ENCODE results near the gene RBL1.

The RBL1 gene

GRCh38 chr20:36951979-36952738 lies 143.6 kb downstream of the RBL1 start:
- TF ChIP-seq SIN3A (IDR thresholded peaks at IDR 0.05; ENCODE audit: borderline replicate concordance, insufficient read depth, low read length): no peak
- no peak for TF ChIP-seq POLR2AphosphoS5 (IDR thresholded peaks at IDR 0.05; ENCODE audit: low read depth, low read length)
- no peak for TF ChIP-seq REST (IDR thresholded peaks at IDR 0.05; ENCODE audit: insufficient read depth in 1 of 2, low read depth in 2 of 2, low read length in 2 of 2)
- no peak for TF ChIP-seq FOXP2 (optimal IDR thresholded peaks at IDR 0.05; ENCODE audit: borderline replicate concordance, extremely low read depth, extremely low read length, insufficient read depth)
- no peak for TF ChIP-seq TAF1 (IDR thresholded peaks at IDR 0.05; ENCODE audit: borderline replicate concordance, insufficient read depth, low read length)

GRCh38 chr20:36951198-36951978 lies 144.4 kb downstream of the RBL1 start, which contains the start of gene SAMHD1:
Gene SAMHD1 (minus strand): TSS chr20:36951708. CDS start chr20:36951643, 65 bp downstream.
- peak; percentile 34; the same call in 1 of the 2 replicates for TF ChIP-seq TAF1 (IDR thresholded peaks at IDR 0.05; ENCODE audit: borderline replicate concordance, insufficient read depth, low read length)
- no peak for TF ChIP-seq REST (IDR thresholded peaks at IDR 0.05; ENCODE audit: insufficient read depth in 1 of 2, low read depth in 2 of 2, low read length in 2 of 2)
- peak; percentile 80 for TF ChIP-seq POLR2AphosphoS5 (IDR thresholded peaks at IDR 0.05; ENCODE audit: low read depth, low read length)

GRCh38 chr20:36950414-36951197 lies 145.2 kb downstream of the RBL1 start:
- TF ChIP-seq POLR2AphosphoS5 (IDR thresholded peaks at IDR 0.05; ENCODE audit: low read depth, low read length) (no peak), SIN3A (IDR thresholded peaks at IDR 0.05; ENCODE audit: borderline replicate concordance, insufficient read depth, low read length) (no peak), FOXP2 (optimal IDR thresholded peaks at IDR 0.05; ENCODE audit: borderline replicate concordance, extremely low read depth, extremely low read length, insufficient read depth) (no peak), REST (IDR thresholded peaks at IDR 0.05; ENCODE audit: insufficient read depth in 1 of 2, low read depth in 2 of 2, low read length in 2 of 2) (no peak), TAF1 (IDR thresholded peaks at IDR 0.05; ENCODE audit: borderline replicate concordance, insufficient read depth, low read length) (no peak)
